WTC11 (cell line): ENCODE results near the gene ARL9. TPM values are rescaled to one million over a fixed set of nuclear protein-coding genes. Genes with fewer than 3 reads are reported as not detected.

Experiments
- ATAC-seq: fragments of 200-7000 bp; cut with Tn5 transposase; 2 replicates; pipeline ENCODE4 v1.10.0; 2021; ENCODE audit warnings: mild to moderate bottlenecking, moderate library complexity
- CTCF ChIA-PET: fragments of 300-600 bp; sonication (Branson Sonifier 250); formaldehyde crosslinking; loops from one replicate; lab custom pipeline; 2021; ENCODE audit warnings: antibody characterized with exemption; lab: Charles Lee
- POLR2A ChIA-PET: fragments of 350-600 bp; sonication (Branson Sonifier 250); formaldehyde crosslinking; loops from one replicate; lab custom pipeline; 2021; ENCODE audit warnings: antibody characterized with exemption; lab: Charles Lee
- DNase-seq: peaks from one replicate; pipeline ENCODE4 v3.0.0; 2021; ENCODE audit warnings: low spot score
- H3K27ac Mint-ChIP-seq: 2 replicates; pipeline ENCODE4 v1.8.0; 2021; ENCODE audit warnings: mixed read lengths
- H3K27me3 Mint-ChIP-seq: 2 replicates; pipeline ENCODE4 v1.8.0; 2021; ENCODE audit warnings: low read depth, mild to moderate bottlenecking, moderate library complexity, mixed read lengths
- H3K36me3 Mint-ChIP-seq: 2 replicates; pipeline ENCODE4 v1.8.0; 2021; ENCODE audit warnings: mixed read lengths
- H3K4me1 Mint-ChIP-seq: 2 replicates; pipeline ENCODE4 v1.8.0; 2022; ENCODE audit warnings: mixed read lengths
- H3K4me3 Mint-ChIP-seq: 2 replicates; pipeline ENCODE4 v1.8.0; 2021; ENCODE audit warnings: mild to moderate bottlenecking, moderate library complexity, mixed read lengths
- H3K9me3 Mint-ChIP-seq: 2 replicates; pipeline ENCODE4 v1.8.0; 2021; ENCODE audit warnings: mixed read lengths
- AR ChIP-seq: fragments of 250-450 bp; sonication (Bioruptor Pico); IDR thresholded peaks from 2 replicates; pipeline ENCODE4 v1.9.0; 2021; ENCODE audit warnings: mild to moderate bottlenecking
- ATF6 ChIP-seq: sonication (generic); formaldehyde crosslinking; IDR thresholded peaks from 2 replicates; pipeline ENCODE4 v1.8.1; 2023; ENCODE audit warnings: mild to moderate bottlenecking, missing genetic modification reagents
- GRHL2 ChIP-seq: fragments of 250-450 bp; sonication (Bioruptor Pico); IDR thresholded peaks from 2 replicates; pipeline ENCODE4 v1.8.0; 2022; ENCODE audit warnings: mild to moderate bottlenecking, moderate library complexity; ENCODE audit not compliant: insufficient replicate concordance, severe bottlenecking
- IRF2 ChIP-seq: sonication (generic); formaldehyde crosslinking; IDR thresholded peaks from 2 replicates; pipeline ENCODE4 v1.8.0; 2022; ENCODE audit warnings: low read depth, missing genetic modification reagents, borderline replicate concordance
- JUN ChIP-seq: sonication (generic); formaldehyde crosslinking; IDR thresholded peaks from 2 replicates; pipeline ENCODE4 v1.8.0; 2023; ENCODE audit warnings: mild to moderate bottlenecking, missing genetic modification reagents
- MAX ChIP-seq: sonication (generic); formaldehyde crosslinking; IDR thresholded peaks from 2 replicates; pipeline ENCODE4 v1.8.0; 2022; ENCODE audit warnings: mild to moderate bottlenecking, missing genetic modification reagents
- PRDM15 ChIP-seq: sonication (generic); formaldehyde crosslinking; IDR thresholded peaks from 2 replicates; pipeline ENCODE4 v1.8.0; 2022; ENCODE audit warnings: missing genetic modification reagents
- PREB ChIP-seq: sonication (generic); formaldehyde crosslinking; IDR thresholded peaks from 2 replicates; pipeline ENCODE4 v1.8.1; 2022; ENCODE audit warnings: mild to moderate bottlenecking, missing genetic modification reagents, moderate library complexity, borderline replicate concordance
- SOX15 ChIP-seq: fragments of 250-450 bp; sonication (Bioruptor Pico); IDR thresholded peaks from 2 replicates; pipeline ENCODE4 v1.9.0; 2021; ENCODE audit warnings: mild to moderate bottlenecking
- ZMAT4 ChIP-seq: fragments of 250-450 bp; sonication (Bioruptor Pico); IDR thresholded peaks from 2 replicates; pipeline ENCODE4 v1.9.0; 2021; ENCODE audit warnings: mild to moderate bottlenecking
- ZNF121 ChIP-seq: sonication (generic); formaldehyde crosslinking; IDR thresholded peaks from 2 replicates; pipeline ENCODE4 v1.8.0; 2023; ENCODE audit warnings: missing genetic modification reagents
- ZNF138 ChIP-seq: sonication (generic); formaldehyde crosslinking; conservative IDR thresholded peaks from 2 replicates; pipeline ENCODE4 v1.8.1; 2022; ENCODE audit warnings: mild to moderate bottlenecking, moderate library complexity, missing genetic modification reagents
- ZNF232 ChIP-seq: sonication (generic); formaldehyde crosslinking; IDR thresholded peaks from 2 replicates; pipeline ENCODE4 v1.8.0; 2022; ENCODE audit warnings: mild to moderate bottlenecking, missing genetic modification reagents
- ZNF423 ChIP-seq: fragments of 250-450 bp; sonication (Bioruptor Pico); IDR thresholded peaks from 2 replicates; pipeline ENCODE4 v2.1.2; 2022; ENCODE audit warnings: mild to moderate bottlenecking, moderate library complexity
- total RNA-seq: library from RNA; stranded (reverse); gene quantifications from 3 replicates; pipeline ENCODE4 v1.2.3, GENCODE V29; 2021

The ARL9 gene
- total RNA-seq, 1 experiment from 2014 or later = 0.48 TPM

GRCh38 chr4:56544573-56545131, 39.1 kb downstream of the ARL9 start (continued):
- no peak for TF ChIP-seq AR (CRISPR knock-in tag)

GRCh38 chr4:56550642-56551041, 45.1 kb downstream of the ARL9 start:
- no peak for DNase-seq
- ChIA-PET CTCF (no interaction called here), POLR2A (interaction anchor here (0.6 kb wide), 1 partner anchor 164 kb away, joined by 7 read pairs; no protein-coding TSS in a partner anchor)
- ATAC-seq = no peak
- H3K36me3 Mint-ChIP-seq = no peaks in the 10 kb centered on the region
- H3K9me3 Mint-ChIP-seq = no peaks in the 10 kb centered on the region; the same call in 1 of the 2 replicates
- TF ChIP-seq ZNF423 (CRISPR knock-in tag) (no peak), PRDM15 (CRISPR knock-in tag) (no peak), JUN (no peak), SOX15 (CRISPR knock-in tag) (no peak), PREB (CRISPR knock-in tag) (no peak), IRF2 (CRISPR knock-in tag) (no peak), ZNF138 (CRISPR knock-in tag) (no peak), ZNF232 (no peak), ZMAT4 (CRISPR knock-in tag) (no peak), ATF6 (CRISPR knock-in tag) (no peak), GRHL2 (no peak), ZNF121 (CRISPR knock-in tag) (no peak), MAX (CRISPR knock-in tag) (no peak)
- H3K4me3 Mint-ChIP-seq = no peak overlapping the region
- peaks cover 3% of the 10 kb centered on the region for H3K4me1 Mint-ChIP-seq
- no peak overlapping the region for H3K27ac Mint-ChIP-seq
- peaks cover 23% of the 10 kb centered on the region for H3K27me3 Mint-ChIP-seq
